Thoracic aorta (tissue), 2 donors: ENCODE results near the gene NSUN6. TPM values are rescaled to one million over a fixed set of nuclear protein-coding genes. Genes with fewer than 3 reads are reported as not detected.

Source experiments
- ATAC-seq: fragments of 150-250 bp; one replicate; pipeline ENCODE4 v1.8.0; 2017; ENCODE audit warnings: low read depth; ENCODE audit not compliant: insufficient number of reproducible peaks, low FRiP score
- DNase-seq: peaks from one replicate; pipeline ENCODE4 v3.0.0-alpha.2; 2020; ENCODE audit warnings: low spot score
- H3K27ac ChIP-seq, 2 donors: fragments of 200-600 bp; sonication (generic); 1 replicate in 1 of 2; 2 replicates in 1 of 2; pipeline ENCODE4 v1.5.1; 2016; ENCODE audit warnings: mild to moderate bottlenecking in 2 of 2, moderate library complexity in 2 of 2
- H3K27me3 ChIP-seq: fragments of 200-600 bp; sonication (generic); replicated peaks from 2 replicates; pipeline ENCODE4 v1.6.0; 2016; ENCODE audit warnings: mild to moderate bottlenecking; ENCODE audit not compliant: insufficient read depth
- H3K36me3 ChIP-seq: fragments of 200-600 bp; sonication (generic); one replicate; pipeline ENCODE4 v1.5.1; 2016
- H3K4me1 ChIP-seq, 2 donors: fragments of 200-600 bp; sonication (generic); 1 replicate in 1 of 2; 2 replicates in 1 of 2; pipeline versions ENCODE4 v1.5.1 to v1.6.0; 2016; ENCODE audit warnings: low read depth in 2 of 2, mild to moderate bottlenecking in 1 of 2; ENCODE audit not compliant: control insufficient read depth in 1 of 2
- H3K4me3 ChIP-seq: fragments of 200-600 bp; sonication (generic); 2 replicates; pipeline ENCODE4 v1.5.1; 2016; ENCODE audit warnings: mild to moderate bottlenecking
- H3K9me3 ChIP-seq: fragments of 200-600 bp; sonication (generic); 2 replicates; pipeline ENCODE4 v1.5.1; 2016
- total RNA-seq, 2 donors: library from RNA; depleted of rRNA; stranded (reverse); fragments of >200 nt; gene quantifications; one replicate each; pipeline versions ENCODE4 v1.1.0 to v1.2.3, GENCODE V29; 2016
- TF ChIP-seq, protein P1 (sequence below): fragments of 200-600 bp; sonication (generic); IDR thresholded peaks from one replicate; pipeline ENCODE4 v1.5.1; 2019; ENCODE audit warnings: antibody characterized with exemption

Gene NSUN6
- 10 to 100 TPM; 12.7 to 19.8 TPM for total RNA-seq

GRCh38 chr10:18651324-18652007 is at the start of gene NSUN6:
Gene NSUN6 (minus strand): TSS chr10:18651587. CDS start chr10:18651203, 384 bp downstream.
- TF ChIP-seq, protein P1, sequence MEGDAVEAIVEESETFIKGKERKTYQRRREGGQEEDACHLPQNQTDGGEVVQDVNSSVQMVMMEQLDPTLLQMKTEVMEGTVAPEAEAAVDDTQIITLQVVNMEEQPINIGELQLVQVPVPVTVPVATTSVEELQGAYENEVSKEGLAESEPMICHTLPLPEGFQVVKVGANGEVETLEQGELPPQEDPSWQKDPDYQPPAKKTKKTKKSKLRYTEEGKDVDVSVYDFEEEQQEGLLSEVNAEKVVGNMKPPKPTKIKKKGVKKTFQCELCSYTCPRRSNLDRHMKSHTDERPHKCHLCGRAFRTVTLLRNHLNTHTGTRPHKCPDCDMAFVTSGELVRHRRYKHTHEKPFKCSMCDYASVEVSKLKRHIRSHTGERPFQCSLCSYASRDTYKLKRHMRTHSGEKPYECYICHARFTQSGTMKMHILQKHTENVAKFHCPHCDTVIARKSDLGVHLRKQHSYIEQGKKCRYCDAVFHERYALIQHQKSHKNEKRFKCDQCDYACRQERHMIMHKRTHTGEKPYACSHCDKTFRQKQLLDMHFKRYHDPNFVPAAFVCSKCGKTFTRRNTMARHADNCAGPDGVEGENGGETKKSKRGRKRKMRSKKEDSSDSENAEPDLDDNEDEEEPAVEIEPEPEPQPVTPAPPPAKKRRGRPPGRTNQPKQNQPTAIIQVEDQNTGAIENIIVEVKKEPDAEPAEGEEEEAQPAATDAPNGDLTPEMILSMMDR, result no peak
- peaks cover 14 to 27% of the 10 kb centered on the region in 2 donors for H3K4me1 ChIP-seq
- H3K27me3 ChIP-seq, result no peaks in the 10 kb centered on the region
- peak within 1 kb of the TSS; percentile 76 to 93 for H3K27ac ChIP-seq
- peak; percentile 55 for DNase-seq
- peak; percentile 89 for ATAC-seq
- H3K9me3 ChIP-seq, result no peaks in the 10 kb centered on the region
- no peaks in the 10 kb centered on the region for H3K36me3 ChIP-seq
- peak within 1 kb of the TSS; percentile 94 for H3K4me3 ChIP-seq

DNA sequence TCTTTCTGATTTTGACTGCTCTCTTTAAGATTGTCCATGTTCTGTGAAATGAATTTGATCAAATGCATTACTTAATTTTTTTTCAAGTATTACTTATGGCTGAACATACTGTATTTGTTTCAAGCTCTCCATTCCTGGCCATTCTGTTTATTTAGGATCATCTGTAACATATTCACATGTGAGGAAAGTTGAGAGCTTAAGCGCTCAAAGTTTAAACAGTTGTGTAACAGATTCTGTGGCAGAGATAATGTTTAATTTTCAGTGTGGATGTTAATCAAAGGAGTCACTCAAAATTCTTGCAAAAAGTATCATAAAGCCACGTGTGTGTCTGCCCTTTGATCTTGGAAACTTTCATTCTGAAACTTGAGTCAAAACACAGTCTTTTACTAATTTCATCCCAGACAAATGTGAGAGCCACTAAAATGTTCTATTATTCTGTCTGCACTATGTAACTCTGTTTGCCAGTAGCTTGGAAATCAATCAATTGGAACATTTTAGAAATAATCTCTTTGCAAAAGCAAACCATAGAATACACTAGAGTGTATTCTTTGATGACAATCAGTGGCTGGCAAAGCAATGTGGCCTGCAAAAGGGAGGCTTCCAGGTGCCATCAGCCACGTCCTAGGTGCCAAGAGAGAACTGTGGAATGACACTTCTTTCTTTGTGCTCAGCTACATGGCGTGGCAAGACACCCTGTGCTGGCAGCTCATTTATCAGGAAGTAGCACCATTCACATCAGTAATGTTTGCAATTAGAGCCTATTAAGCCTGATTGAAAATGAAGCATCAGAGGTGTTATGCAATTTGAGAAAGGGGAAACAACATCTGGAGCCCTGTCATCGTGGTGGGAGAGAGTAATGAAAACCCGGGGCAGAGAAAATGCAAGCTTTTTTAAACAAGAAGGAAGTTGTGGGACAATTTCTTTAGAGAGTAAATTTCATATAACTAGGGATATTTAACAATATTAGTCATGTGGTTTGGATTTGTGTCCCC is 48.8 kb upstream of the NSUN6 start:
- no peaks in the 10 kb centered on the region for H3K36me3 ChIP-seq
- DNase-seq (no peak), ATAC-seq (no peak)
- H3K27ac ChIP-seq, result no peak overlapping the region
- no peaks in the 10 kb centered on the region for H3K27me3 ChIP-seq
- no peaks in the 10 kb centered on the region for H3K4me1 ChIP-seq
- H3K9me3 ChIP-seq, result no peaks in the 10 kb centered on the region
- H3K4me3 ChIP-seq, result no peak overlapping the region
- TF ChIP-seq, protein P1, result no peak

- TF ChIP-seq, protein P1, result no peak
- H3K4me1 ChIP-seq, result no peaks in the 10 kb centered on the region
- DNase-seq, result no peak
These were observed 39.2 kb upstream of the NSUN6 start for GRCh38 chr10:18690541-18690940.

DNA sequence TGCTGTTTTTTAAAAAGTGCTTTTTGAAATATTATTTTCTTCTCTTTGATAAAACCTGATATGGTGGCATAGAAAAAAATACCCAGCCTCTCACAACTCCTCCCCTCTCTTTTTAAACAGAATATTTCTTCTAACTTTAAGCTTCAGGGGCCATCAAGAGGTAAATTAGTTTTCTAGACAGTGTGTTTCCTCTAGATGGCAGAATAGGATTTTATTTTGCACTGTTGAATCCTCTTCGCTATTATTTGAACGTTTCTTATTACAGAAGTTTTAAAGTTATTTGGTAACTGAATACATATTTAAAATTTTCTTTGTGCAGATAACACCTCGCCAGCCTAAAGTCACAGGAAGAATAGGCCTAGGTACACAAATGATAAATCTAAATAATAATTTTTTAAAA is 38.1 kb upstream of the NSUN6 start:
- no peak for ATAC-seq
- Histone ChIP-seq H3K36me3 (no peaks in the 10 kb centered on the region), H3K27ac (no peak overlapping the region), H3K4me3 (no peak overlapping the region), H3K4me1 (no peaks in the 10 kb centered on the region), H3K27me3 (no peaks in the 10 kb centered on the region), H3K9me3 (no peaks in the 10 kb centered on the region)
- TF ChIP-seq, protein P1, result no peak
- DNase-seq, result no peak

More at GRCh38 chr10:18690541-18690940, 39.2 kb upstream of the NSUN6 start:
- no peaks in the 10 kb centered on the region for H3K36me3 ChIP-seq
- no peak overlapping the region for H3K27ac ChIP-seq
- H3K9me3 ChIP-seq, result no peaks in the 10 kb centered on the region
- no peaks in the 10 kb centered on the region for H3K27me3 ChIP-seq
- H3K4me3 ChIP-seq, result no peak overlapping the region
- ATAC-seq, result no peak

DNA sequence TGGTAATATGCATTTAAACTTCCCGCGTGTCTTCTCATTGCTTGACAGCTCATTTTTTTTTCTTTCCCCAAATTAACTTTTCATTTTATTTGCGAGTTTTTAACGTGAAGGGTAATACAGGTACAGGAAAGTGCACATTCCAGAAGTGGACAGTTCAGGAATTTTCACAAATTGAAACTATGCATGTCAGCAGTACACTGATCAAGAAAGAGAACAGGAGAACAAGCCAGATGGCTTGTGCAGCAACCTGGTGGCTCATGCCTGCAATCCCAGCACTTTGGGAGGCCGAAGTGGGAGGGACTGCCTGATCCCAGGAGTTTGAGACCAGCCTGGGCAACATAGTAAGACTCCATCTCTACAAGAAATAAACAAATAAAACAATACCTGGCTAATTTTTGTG is 36.3 kb upstream of the NSUN6 start:
- Histone ChIP-seq H3K27ac (no peak overlapping the region), H3K36me3 (no peaks in the 10 kb centered on the region), H3K4me3 (no peak overlapping the region), H3K4me1 (no peaks in the 10 kb centered on the region), H3K27me3 (no peaks in the 10 kb centered on the region), H3K9me3 (no peaks in the 10 kb centered on the region)
- TF ChIP-seq, protein P1, result no peak
- no peak for DNase-seq
- ATAC-seq, result no peak
